HG03066 (cell line): ENCODE measurements around the gene ANGPTL8.

Experiments
- ATAC-seq: cut with Tn5 transposase; IDR thresholded peaks from one replicate; pipeline ENCODE4 v1.9.1; 2021; ENCODE audit warnings: low read depth; ENCODE audit not compliant: unreplicated experiment

Gene ANGPTL8

GRCh38 chr19:11234486-11235075 is 4.8 kb upstream of the ANGPTL8 start:
- no peak for ATAC-seq

GRCh38 chr19:11236324-11237301 is 2.8 kb upstream of the ANGPTL8 start:
- no peak for ATAC-seq

GRCh38 chr19:11237321-11237720 is 2.1 kb upstream of the ANGPTL8 start:
- ATAC-seq, result no peak

GRCh38 chr19:11238041-11238440 is 1.4 kb upstream of the ANGPTL8 start:
- ATAC-seq, result no peak

- ATAC-seq, result no peak
Measured at GRCh38 chr19:11238781-11239376, 540 bp upstream of the ANGPTL8 start.

- no peak for ATAC-seq
Measured at GRCh38 chr19:11240008-11240444, 607 bp downstream of the ANGPTL8 start.

GRCh38 chr19:11242025-11242424 is 2.6 kb downstream of the ANGPTL8 start:
- no peak for ATAC-seq

- no peak for ATAC-seq
Measured at GRCh38 chr19:11242864-11243797, 3.7 kb downstream of the ANGPTL8 start.

GRCh38 chr19:11243798-11244169 is 4.4 kb downstream of the ANGPTL8 start:
- ATAC-seq, result no peak

- ATAC-seq, result no peak
Measured at GRCh38 chr19:11244846-11245589, 5.6 kb downstream of the ANGPTL8 start.

- no peak for ATAC-seq
Measured at GRCh38 chr19:11246941-11247340, 7.5 kb downstream of the ANGPTL8 start.

GRCh38 chr19:11247391-11247790 is 8.0 kb downstream of the ANGPTL8 start:
- ATAC-seq, result no peak

- ATAC-seq, result no peak
Measured at GRCh38 chr19:11247934-11248333, 8.5 kb downstream of the ANGPTL8 start.

GRCh38 chr19:11248852-11249251 is 9.4 kb downstream of the ANGPTL8 start:
- no peak for ATAC-seq

- ATAC-seq, result no peak
Measured at GRCh38 chr19:11251217-11251616, 11.8 kb downstream of the ANGPTL8 start.

- no peak for ATAC-seq
Measured at GRCh38 chr19:11251650-11252314, 12.4 kb downstream of the ANGPTL8 start.

- no peak for ATAC-seq
Measured at GRCh38 chr19:11252665-11253355, 13.4 kb downstream of the ANGPTL8 start.

- ATAC-seq, result no peak
Measured at GRCh38 chr19:11254666-11255065, 15.2 kb downstream of the ANGPTL8 start.

GRCh38 chr19:11256189-11256588 is 16.8 kb downstream of the ANGPTL8 start:
- no peak for ATAC-seq
